ENCODE results near the gene LMOD1. TPM values are rescaled to one million over a fixed set of nuclear protein-coding genes. Genes with fewer than 3 reads are reported as not detected.

LMOD1 gene
- total RNA-seq: 12.7 and 29.1 TPM in 2 replicates

GRCh38 chr1:201946224-201946908, at the start of gene LMOD1:
LMOD1 (minus strand) TSS chr1:201946548; CDS start chr1:201946340, 208 bp downstream.

GRCh38 chr1:201982623-201983379, 36.5 kb upstream of the LMOD1 start, which contains the start of gene RNPEP:
RNPEP (plus strand) TSS chr1:201982648; CDS start chr1:201982667, 19 bp downstream.

GRCh38 chr1:201955009-201955728, 8.8 kb upstream of the LMOD1 start, which contains the start of gene TIMM17A:
TIMM17A (plus strand) TSS chr1:201955503; CDS start chr1:201955527, 24 bp downstream.

GRCh38 chr1:201888282-201889089, 57.9 kb downstream of the LMOD1 start, which contains the start of gene SHISA4:
SHISA4 (plus strand) TSS chr1:201888898; CDS start chr1:201888995, 97 bp downstream.

Other genes with a start within 250 kb of the LMOD1 start
- 12.8 and 15.4 TPM in 2 replicates for gene IPO9, start 117.4 kb downstream of the LMOD1 start, total RNA-seq
- gene SHISA4, start 57.6 kb downstream of the LMOD1 start, total RNA-seq: 16.1 and 20.3 TPM in 2 replicates
- 62.3 and 70.2 TPM in 2 replicates for gene TIMM17A, start 9.0 kb upstream of the LMOD1 start, total RNA-seq
- gene RNPEP, start 36.1 kb upstream of the LMOD1 start, total RNA-seq: 57.5 and 63.7 TPM in 2 replicates
- 0.18 and 0.28 TPM in 2 replicates for gene ELF3, start 64.0 kb upstream of the LMOD1 start, total RNA-seq
- under 0.01 TPM in 1 of 2 replicates, not detected in the other for gene GPR37L1, start 176.4 kb upstream of the LMOD1 start, total RNA-seq
- 17.4 and 19.8 TPM in 2 replicates for gene ARL8A, start 198.2 kb upstream of the LMOD1 start, total RNA-seq
- gene PTPN7, start 214.1 kb upstream of the LMOD1 start, total RNA-seq: not detected in 2 replicates
- not detected in 2 replicates for gene LGR6, start 247.3 kb upstream of the LMOD1 start, total RNA-seq

Measured in smooth muscle cell of bladder (primary cell).